ENCODE measurements around the gene WFDC1.

GRCh38 chr16:84314373-84314772 is 19.7 kb downstream of the WFDC1 start:
- TF ChIP-seq YY1 (IDR thresholded peaks at IDR 0.05; ENCODE audit: insufficient read depth, insufficient read length): no peak
- TF ChIP-seq ZNF274 (IDR thresholded peaks at IDR 0.05; ENCODE audit: low read depth, low read length): no peak
- no peak for TF ChIP-seq SUZ12 (IDR thresholded peaks at IDR 0.05; ENCODE audit: extremely low read depth, insufficient read depth, insufficient read length)

All from NT2/D1 (cell line).